SK-N-SH (cell line): ENCODE measurements around the gene AFF3. TPM values are rescaled to one million over a fixed set of nuclear protein-coding genes. Genes with fewer than 3 reads are reported as not detected.

Experiments
- CTCF ChIA-PET: fragments of 300-600, 350-600 bp; formaldehyde crosslinking; extraction: SDS; loops from one replicate; lab custom pipeline; 2021; lab: Yijun Ruan, JAX
- POLR2A ChIA-PET: fragments of 350-600 bp; sonication (Branson Sonifier 250); formaldehyde crosslinking; extraction: SDS; loops from one replicate; lab custom pipeline; 2020; ENCODE audit warnings: antibody characterized with exemption, inconsistent platforms; lab: Yijun Ruan, JAX
- DNase-seq: peaks from one replicate; pipeline ENCODE4 v3.0.0; 2012
- H2AFZ ChIP-seq: fragments of 200-600 bp; sonication (generic); 2 replicates; pipeline ENCODE4 v1.8.1; 2016; ENCODE audit warnings: antibody characterized with exemption, mild to moderate bottlenecking, low read depth
- H3F3A ChIP-seq: fragments of 200-600 bp; sonication (generic); replicated peaks from 2 replicates; pipeline ENCODE3; 2016; ENCODE audit warnings: antibody characterized with exemption, mild to moderate bottlenecking; ENCODE audit not compliant: insufficient read depth
- H3K27ac ChIP-seq, 2 experiments: fragments of 200-500 bp in 1 of 2; fragments of 200-600 bp in 1 of 2; sonication (Bioruptor generic) in 1 of 2; sonication (generic), shearing (Covaris generic) in 1 of 2; 2 replicates each; pipeline versions ENCODE4 v1.5.1 to v1.6.1; 2014 to 2016; ENCODE audit warnings: low read depth in 2 of 2, inconsistent platforms in 1 of 2, low read length in 1 of 2, mild to moderate bottlenecking in 1 of 2, mixed read lengths in 1 of 2
- H3K27me3 ChIP-seq: fragments of 200-600 bp; sonication (generic), shearing (Covaris generic); 2 replicates; pipeline ENCODE4 v1.6.1; 2016; ENCODE audit warnings: mixed run types; ENCODE audit not compliant: insufficient read depth
- H3K36me3 ChIP-seq, 2 experiments: fragments of 200-500 bp in 1 of 2; fragments of 200-600 bp in 1 of 2; sonication (Bioruptor generic) in 1 of 2; sonication (generic) in 1 of 2; replicated peaks in 1 of 2; 2 replicates each; pipeline versions ENCODE3 to v1.5.1; 2014 to 2016; ENCODE audit warnings: low read length in 1 of 2, mild to moderate bottlenecking in 1 of 2; ENCODE audit not compliant: insufficient read depth in 2 of 2, control insufficient read depth in 1 of 2
- H3K4me1 ChIP-seq, 2 experiments: fragments of 200-500 bp in 1 of 2; fragments of 200-600 bp in 1 of 2; sonication (Bioruptor generic) in 1 of 2; sonication (generic), shearing (Covaris generic) in 1 of 2; 2 replicates each; pipeline versions ENCODE4 v1.5.1 to v1.6.1; 2014 to 2016; ENCODE audit warnings: low read depth in 1 of 2, low read length in 1 of 2, mixed run types in 1 of 2; ENCODE audit not compliant: insufficient read depth in 2 of 2, control insufficient read depth in 1 of 2
- H3K4me2 ChIP-seq: fragments of 200-600 bp; sonication (generic), shearing (Covaris generic); 2 replicates; pipeline ENCODE4 v1.6.1; 2017; ENCODE audit warnings: mixed run types
- H3K4me3 ChIP-seq, 2 experiments: fragments of 200-500 bp in 1 of 2; fragments of 200-600 bp in 1 of 2; sonication (Bioruptor generic) in 1 of 2; sonication (generic), shearing (Covaris generic) in 1 of 2; 2 replicates each; pipeline versions ENCODE4 v1.5.1 to v1.8.1; 2014 to 2016; ENCODE audit warnings: low read depth in 2 of 2, inconsistent platforms in 1 of 2, low read length in 1 of 2, mild to moderate bottlenecking in 1 of 2, mixed read lengths in 1 of 2, moderate library complexity in 1 of 2
- H3K79me2 ChIP-seq: fragments of 200-600 bp; sonication (generic); 2 replicates; pipeline ENCODE4 v1.8.1; 2017; ENCODE audit warnings: mild to moderate bottlenecking; ENCODE audit not compliant: insufficient read depth
- H3K9ac ChIP-seq: fragments of 200-600 bp; sonication (generic); 2 replicates; pipeline ENCODE4 v1.6.1; 2017; ENCODE audit warnings: mixed run types
- H3K9me2 ChIP-seq: fragments of 200-600 bp; sonication (generic); 2 replicates; pipeline ENCODE4 v1.6.1; 2017; ENCODE audit warnings: mixed run types
- H3K9me3 ChIP-seq: fragments of 200-600 bp; sonication (generic); 2 replicates; pipeline ENCODE4 v1.6.1; 2017; ENCODE audit warnings: mixed run types, mild to moderate bottlenecking, moderate library complexity
- H4K20me1 ChIP-seq: fragments of 200-600 bp; sonication (generic); 2 replicates; pipeline ENCODE4 v1.6.1; 2017; ENCODE audit warnings: mild to moderate bottlenecking, mixed run types; ENCODE audit not compliant: insufficient read depth
- CHD2 ChIP-seq: fragments of 150-350 bp; IDR thresholded peaks from 2 replicates; pipeline ENCODE4 v1.6.1; 2018; ENCODE audit warnings: low read length; ENCODE audit not compliant: partially characterized antibody
- EP300 ChIP-seq, 2 experiments: IDR thresholded peaks; 2 replicates each; pipeline versions ENCODE4 v1.4.0 to v1.6.1; 2012; ENCODE audit warnings: borderline replicate concordance in 1 of 2, low read depth in 1 of 2, low read length in 1 of 2
- FOXJ3 ChIP-seq: sonication (generic); formaldehyde crosslinking; IDR thresholded peaks from 2 replicates; pipeline ENCODE4 v1.5.1; 2020; ENCODE audit warnings: mild to moderate bottlenecking, missing genetic modification reagents
- GABPA ChIP-seq: IDR thresholded peaks from 2 replicates; pipeline ENCODE4 v1.4.0; 2012; ENCODE audit warnings: low read depth, mild to moderate bottlenecking
- MAX ChIP-seq: IDR thresholded peaks from 2 replicates; pipeline ENCODE4 v1.4.0; 2012; ENCODE audit warnings: low read depth
- MEF2A ChIP-seq: IDR thresholded peaks from 2 replicates; pipeline ENCODE4 v1.4.0; 2012; ENCODE audit warnings: low read depth, borderline replicate concordance
- MXI1 ChIP-seq: IDR thresholded peaks from 2 replicates; pipeline ENCODE4 v1.6.1; 2012; ENCODE audit warnings: mild to moderate bottlenecking, low read depth, low read length, improper control_type of control experiment
- NRF1 ChIP-seq: IDR thresholded peaks from 2 replicates; pipeline ENCODE4 v1.6.1; 2012; ENCODE audit warnings: low read depth, mild to moderate bottlenecking, low read length
- PBX3 ChIP-seq: IDR thresholded peaks from 2 replicates; pipeline ENCODE4; 2012
- POLR2AphosphoS5 ChIP-seq: IDR thresholded peaks from 2 replicates; pipeline ENCODE4 v1.6.1; 2012; ENCODE audit warnings: low read depth, low read length
- RAD21 ChIP-seq: IDR thresholded peaks from 2 replicates; pipeline ENCODE4 v1.6.1; 2012; ENCODE audit warnings: mild to moderate bottlenecking, low read length
- RXRA ChIP-seq: IDR thresholded peaks from 2 replicates; pipeline ENCODE4 v1.4.0; 2012; ENCODE audit warnings: low read depth, mild to moderate bottlenecking, borderline replicate concordance
- SIN3A ChIP-seq: IDR thresholded peaks from 2 replicates; pipeline ENCODE4 v1.6.1; 2012; ENCODE audit warnings: low read depth, mild to moderate bottlenecking, low read length, moderate library complexity, borderline replicate concordance
- USF1 ChIP-seq: IDR thresholded peaks from 2 replicates; pipeline ENCODE4 v1.4.0; 2012; ENCODE audit warnings: low read depth, borderline replicate concordance
- USF2 ChIP-seq: fragments of 150-350 bp; IDR thresholded peaks from 2 replicates; pipeline ENCODE4 v1.6.1; 2017; ENCODE audit warnings: antibody characterized with exemption, low read length, low read depth, borderline replicate concordance
- YY1 ChIP-seq: IDR thresholded peaks from 2 replicates; pipeline ENCODE4 v1.4.0; 2012; ENCODE audit warnings: low read depth, mild to moderate bottlenecking
- ZBTB33 ChIP-seq: IDR thresholded peaks from 2 replicates; pipeline ENCODE4 v1.4.0; 2012; ENCODE audit warnings: low read depth, borderline replicate concordance
- WGBS: methylation state at CpG from one replicate; pipeline ENCODE4 v1.1.6; 2017; ENCODE audit warnings: low lambda C conversion rate; 5-methylcytosine and 5-hydroxymethylcytosine counted together
- polyA plus RNA-seq, 3 experiments: library from polyadenylated mRNA; depleted of rRNA; stranded (reverse); fragments of >200 nt; gene quantifications; 2 replicates each; pipeline ENCODE4 v1.2.3, GENCODE V29; 2012

Gene AFF3
- polyA plus RNA-seq, 1 of the 3 experiments (the other 2 are of a cell fraction): 0.36 TPM

- 76% methylated on average over 9 of the region's 9 CpGs for WGBS
- no peak overlapping the region for H3K27ac ChIP-seq
- H3K9me3 ChIP-seq: no peaks in the 10 kb centered on the region
- ChIA-PET CTCF (interaction anchor here (0.5 to 2.2 kb wide), 3 partner anchors 85 to 270 kb away, joined by 3 to 6 read pairs (median 3); no protein-coding TSS in a partner anchor), POLR2A (no interaction called here)
- H3K4me1 ChIP-seq: peaks cover 0 to 25% of the 10 kb centered on the region in 2 experiments; a peak in 2 of 4 replicates
- DNase-seq: no peak
- H3K36me3 ChIP-seq: no peaks in the 10 kb centered on the region
- H3K9ac ChIP-seq: no peak overlapping the region
- H3K27me3 ChIP-seq: no peaks in the 10 kb centered on the region
- no peaks in the 10 kb centered on the region for H3F3A ChIP-seq
- H4K20me1 ChIP-seq: no peaks in the 10 kb centered on the region
- H2AFZ ChIP-seq: no peak overlapping the region
- no peak overlapping the region for H3K4me2 ChIP-seq
- TF ChIP-seq RXRA (no peak), RAD21 (no peak), USF2 (no peak), CHD2 (no peak), SIN3A (no peak), PBX3 (no peak), FOXJ3 (CRISPR knock-in tag) (no peak), USF1 (no peak), MXI1 (no peak), POLR2AphosphoS5 (no peak), MEF2A (no peak), YY1 (no peak), NRF1 (no peak), MAX (no peak), GABPA (no peak), EP300 (IDR thresholded peaks at IDR 0.05; ENCODE audit: borderline replicate concordance in 1 of 2, low read depth in 1 of 2, low read length in 1 of 2) (no peak), ZBTB33 (no peak)
- no peaks in the 10 kb centered on the region for H3K9me2 ChIP-seq
- H3K4me3 ChIP-seq: no peak overlapping the region
- no peaks in the 10 kb centered on the region for H3K79me2 ChIP-seq
Measured at GRCh38 chr2:99653433-99653832, 489.0 kb downstream of the AFF3 start.
